Sciatic nerve (tissue), 2 donors: ENCODE measurements around the gene ITPKB. TPM values are rescaled to one million over a fixed set of nuclear protein-coding genes. Genes with fewer than 3 reads are reported as not detected.
A peak's percentile ranks its signal among the peaks of the same experiment; 100 is the strongest.

Experiments
- ATAC-seq: fragments of 200-7000 bp; cut with Tn5 transposase; one replicate; pipeline ENCODE4 v1.9.1; 2020; ENCODE audit warnings: mild to moderate bottlenecking, moderate library complexity
- DNase-seq: peaks from one replicate; pipeline ENCODE4 v3.0.0-alpha.2; 2020; ENCODE audit warnings: low spot score
- intact Hi-C: fragments of 100-400 bp; cut with DNase I; formaldehyde crosslinking; loops from one replicate; pipeline ENCODE4 v1.14.2; 2022
- total RNA-seq: library from RNA; stranded (reverse); fragmentation: NEBNext Ultra II Directional; extraction: Animal tissue kit (Norgen Biotek cat#: 25700); gene quantifications from one replicate; pipeline ENCODE4 v1.2.1, GENCODE V29; 2021
- donor health status: DM: no; HTN: no; CAD: no.
- donor health status: DM: no; HTN: no; CAD: no.

ITPKB gene
- total RNA-seq, 1 donor from 2014 or later, result 81.2 TPM

- intact Hi-C loops, result loop anchor here (5.0 to 10.0 kb wide), 2 partner anchors 189 to 797 kb away; no protein-coding TSS in a partner anchor
- ATAC-seq, result peak; percentile 50
- peak; percentile 57 for DNase-seq
Measured at GRCh38 chr1:226638001-226638601, 101.0 kb downstream of the ITPKB start.

- peak; percentile 62 for ATAC-seq
- DNase-seq, result peak; percentile 75
- intact Hi-C loops, result loop anchor here (5.0 to 10.0 kb wide), 2 partner anchors 190 to 797 kb away; no protein-coding TSS in a partner anchor
Measured at GRCh38 chr1:226637147-226637935, 101.7 kb downstream of the ITPKB start.

DNA sequence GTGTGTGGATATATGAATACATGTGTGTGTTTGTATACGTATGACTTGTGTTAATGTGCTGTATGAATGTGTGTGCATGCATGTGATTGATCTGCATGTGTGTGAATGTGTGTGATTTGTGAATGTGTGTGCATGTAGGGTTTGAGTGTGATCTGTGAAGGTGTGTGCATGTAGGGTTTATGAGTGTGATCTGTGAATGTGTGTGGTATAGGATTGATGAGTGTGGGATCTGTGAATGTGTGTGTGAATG lies 102.3 kb downstream of the ITPKB start:
- intact Hi-C loops, result loop anchor here (5.0 to 10.0 kb wide), 2 partner anchors 191 to 798 kb away; no protein-coding TSS in a partner anchor
- DNase-seq (no peak), ATAC-seq (no peak)

GRCh38 chr1:226635456-226635941 lies 103.6 kb downstream of the ITPKB start:
- DNase-seq (peak; percentile 54), ATAC-seq (no peak)
- intact Hi-C loops, result loop anchor here (5.0 to 10.0 kb wide), 2 partner anchors 192 to 799 kb away; no protein-coding TSS in a partner anchor

GRCh38 chr1:226634611-226635246 lies 104.4 kb downstream of the ITPKB start:
- intact Hi-C loops, result loop anchor here (5.0 to 10.0 kb wide), 2 partner anchors 193 to 800 kb away; no protein-coding TSS in a partner anchor
- no peak for ATAC-seq
- peak; percentile 60 for DNase-seq

- intact Hi-C loops, result loop anchor here (10.0 kb wide), 1 partner anchor 801 kb away; no protein-coding TSS in a partner anchor
- ATAC-seq (peak; percentile 78), DNase-seq (peak; percentile 92)
Measured at GRCh38 chr1:226634166-226634588, 104.9 kb downstream of the ITPKB start.

- ATAC-seq (no peak), DNase-seq (peak; percentile 54)
- intact Hi-C loops, result loop anchor here (10.0 kb wide), 1 partner anchor 801 kb away; no protein-coding TSS in a partner anchor
Measured at GRCh38 chr1:226633541-226634165, 105.4 kb downstream of the ITPKB start.

DNA sequence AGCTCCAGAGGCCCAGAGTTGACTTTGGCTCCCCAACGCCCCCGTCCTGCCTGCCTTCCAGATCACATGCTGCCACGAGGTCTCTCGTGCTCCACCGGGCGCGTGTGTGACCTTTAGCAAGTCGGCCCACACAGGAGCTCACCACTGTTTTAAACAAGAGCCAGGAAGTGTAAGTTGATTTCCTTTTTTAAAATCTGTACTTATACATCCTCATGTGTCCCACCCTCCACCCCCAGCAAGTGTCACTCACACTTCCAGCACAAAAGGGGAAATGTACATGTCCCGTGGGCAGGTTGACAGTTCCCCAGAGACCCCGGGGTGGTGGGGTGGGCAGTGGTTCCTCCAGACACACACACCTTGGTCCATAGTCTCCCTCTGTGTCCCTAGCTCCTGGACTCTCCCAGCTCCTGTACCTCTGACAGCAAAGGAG lies 106.1 kb downstream of the ITPKB start:
- peak; percentile 67 for DNase-seq
- intact Hi-C loops, result loop anchor here (10.0 kb wide), 1 partner anchor 802 kb away; no protein-coding TSS in a partner anchor
- peak; percentile 44 for ATAC-seq

DNA sequence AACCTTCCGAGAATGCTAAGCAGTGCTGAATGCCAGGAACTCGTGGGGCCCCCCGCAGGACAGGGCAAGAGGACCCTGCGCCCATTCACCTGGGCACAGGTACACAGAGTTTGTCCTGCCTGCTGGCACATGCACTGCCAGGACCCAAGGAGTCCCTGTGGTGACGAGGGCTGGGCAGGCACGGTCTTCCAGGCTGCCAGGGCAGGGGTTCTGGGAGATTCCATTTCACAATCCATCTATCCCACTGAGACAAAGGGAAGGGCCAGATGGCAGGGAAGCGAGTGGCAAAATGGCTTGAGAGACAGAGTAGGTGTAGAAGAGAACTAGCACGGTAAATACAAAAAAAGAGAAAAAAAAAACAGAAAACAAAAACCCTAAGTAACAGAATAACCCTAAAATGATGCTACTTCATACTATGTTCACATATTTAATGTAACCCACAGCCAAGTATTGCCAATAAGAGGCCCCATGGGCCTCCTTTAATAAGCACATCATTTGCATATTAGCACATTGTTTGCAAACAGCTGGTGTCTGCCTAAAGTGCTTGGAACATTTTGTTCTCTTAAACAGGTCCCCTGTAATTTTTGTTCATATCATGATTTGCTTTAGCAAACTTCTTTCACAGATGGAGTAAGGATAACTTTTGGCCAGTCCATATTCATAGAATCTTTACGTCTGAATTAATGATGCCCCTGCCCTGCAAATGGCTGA lies 106.8 kb downstream of the ITPKB start:
- intact Hi-C loops, result loop anchor here (10.0 kb wide), 1 partner anchor 802 kb away; no protein-coding TSS in a partner anchor
- DNase-seq (no peak), ATAC-seq (peak; percentile 33)

- intact Hi-C loops, result loop anchor here (10.0 kb wide), 1 partner anchor 803 kb away; no protein-coding TSS in a partner anchor
- no peak for ATAC-seq
- DNase-seq, result peak; percentile 50
Measured at GRCh38 chr1:226631229-226632000, 107.7 kb downstream of the ITPKB start.

- no peak for ATAC-seq
- intact Hi-C loops, result loop anchor here (10.0 kb wide), 1 partner anchor 804 kb away; no protein-coding TSS in a partner anchor
- no peak for DNase-seq
Measured at GRCh38 chr1:226630592-226630991, 108.5 kb downstream of the ITPKB start.

DNA sequence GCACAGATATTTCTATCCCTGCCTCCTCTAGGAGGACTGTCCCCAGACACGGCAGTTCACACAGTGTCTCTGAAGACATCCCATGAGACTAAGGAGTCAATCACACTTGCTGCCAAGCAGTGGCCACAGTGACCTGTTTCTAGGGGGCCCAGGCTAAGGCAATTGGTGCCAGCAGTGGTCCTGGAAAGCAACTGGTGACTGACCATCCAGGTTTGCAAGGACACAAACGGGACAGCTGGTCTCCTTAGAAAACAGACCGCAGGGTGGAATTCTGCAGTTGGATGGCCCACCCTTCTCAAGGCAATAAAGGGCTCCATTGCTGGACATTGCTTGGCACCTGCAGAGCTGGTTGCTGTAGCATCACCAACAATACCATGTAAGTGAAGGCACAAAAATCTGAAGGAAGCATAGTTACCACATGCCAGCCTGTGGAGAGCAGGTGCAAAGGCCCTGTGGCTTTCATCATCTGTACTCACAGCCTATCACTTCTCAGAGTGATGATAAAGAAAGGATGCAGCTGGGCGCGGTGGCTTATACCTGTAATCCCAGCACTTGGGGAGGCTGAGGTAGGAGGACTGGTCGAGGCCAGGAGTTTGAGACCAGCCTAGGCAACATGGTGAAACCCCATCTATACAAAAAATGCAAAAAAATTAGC lies 109.1 kb downstream of the ITPKB start:
- DNase-seq (no peak), ATAC-seq (no peak)
- intact Hi-C loops, result loop anchor here (10.0 kb wide), 1 partner anchor 805 kb away; no protein-coding TSS in a partner anchor

DNA sequence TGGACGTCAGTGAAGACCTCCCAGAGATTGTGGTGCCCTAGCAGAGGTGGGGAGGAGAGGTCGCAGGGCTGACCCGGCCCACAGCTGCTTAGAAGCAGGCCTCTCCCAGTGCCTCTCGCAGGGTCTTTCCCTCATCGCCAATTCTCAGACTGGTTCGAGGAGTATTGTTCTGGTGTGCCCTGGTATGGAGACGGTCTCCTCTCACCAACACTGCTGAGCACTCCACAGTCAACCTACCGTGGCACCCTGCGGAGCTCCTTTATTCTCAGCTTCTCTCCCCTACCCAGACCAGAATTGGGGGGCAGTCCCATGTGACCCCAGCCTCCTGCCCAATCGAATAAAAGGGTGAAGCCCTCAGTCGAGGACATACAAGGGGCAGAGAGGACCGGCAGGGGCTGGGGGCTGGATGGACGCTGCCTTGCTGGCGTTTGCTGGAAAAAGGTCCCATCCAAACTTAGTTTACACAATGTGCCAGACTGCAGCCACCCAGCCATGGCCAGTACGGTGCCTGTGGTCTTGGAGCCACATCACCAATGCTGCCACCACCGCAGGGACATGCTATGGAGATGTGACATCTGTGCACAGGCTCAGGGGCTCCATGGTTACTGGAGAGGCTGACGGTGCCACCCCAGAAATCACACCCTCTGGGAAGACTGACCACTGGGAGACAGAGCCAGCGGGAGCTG lies 109.7 kb downstream of the ITPKB start:
- DNase-seq (peak; percentile 51), ATAC-seq (no peak)
- intact Hi-C loops, result no loop called here

- ATAC-seq, result no peak
- intact Hi-C loops, result no loop called here
- DNase-seq, result no peak
Measured at GRCh38 chr1:226628612-226629155, 110.4 kb downstream of the ITPKB start.

DNA sequence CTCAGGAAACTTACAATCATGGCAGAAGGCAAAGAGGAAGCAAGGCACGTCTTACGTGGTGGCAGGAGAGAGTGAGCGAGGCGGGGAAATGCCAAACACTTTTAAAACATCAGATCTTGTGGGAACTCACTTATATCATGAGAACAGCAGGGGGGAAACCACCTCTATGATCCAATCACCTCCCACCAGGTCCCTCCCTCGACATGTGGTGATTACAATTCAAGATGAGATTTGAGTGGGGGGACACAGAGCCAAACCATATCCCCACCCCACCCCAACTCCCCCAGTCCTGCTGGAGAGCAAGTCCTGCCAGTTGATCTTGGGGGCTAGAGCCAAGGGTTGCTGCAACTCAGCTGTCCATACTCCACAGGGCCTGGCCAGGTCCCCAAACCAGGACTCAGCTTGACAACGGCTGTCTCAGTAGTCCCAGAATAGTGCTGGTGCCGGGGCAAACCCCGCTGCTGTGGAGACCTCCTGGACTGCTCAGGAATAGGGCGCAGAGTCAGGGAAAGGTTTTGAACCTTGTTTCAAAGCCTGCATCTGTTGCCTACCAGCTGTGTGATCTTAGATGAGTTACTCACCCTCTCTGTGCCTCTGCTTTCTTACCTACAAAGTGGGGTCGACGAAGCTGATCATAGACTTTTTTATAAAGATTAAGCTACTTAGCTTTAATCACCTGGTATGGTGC lies 111.0 kb downstream of the ITPKB start:
- DNase-seq (peak; percentile 45), ATAC-seq (no peak)
- intact Hi-C loops, result no loop called here
